ENCODE results near the gene BICDL2.
A peak's percentile ranks its signal among the peaks of the same experiment; 100 is the strongest.

Gene BICDL2

GRCh38 chr16:3008690-3009037, 28.1 kb downstream of the BICDL2 start:
- no peak for DNase-seq

GRCh38 chr16:3007957-3008689, 28.6 kb downstream of the BICDL2 start:
- DNase-seq: peak; percentile 42

- no peak for DNase-seq
Observed at GRCh38 chr16:3007059-3007956, 29.4 kb downstream of the BICDL2 start.

- peak; percentile 6 for DNase-seq
Observed at GRCh38 chr16:3004781-3005284, 31.9 kb downstream of the BICDL2 start.

- peak; percentile 9 for DNase-seq
Observed at GRCh38 chr16:3004319-3004718, 32.4 kb downstream of the BICDL2 start.

- DNase-seq: peak; percentile 99
Observed at GRCh38 chr16:3003582-3004270, 33.0 kb downstream of the BICDL2 start.

- no peak for DNase-seq
Observed at GRCh38 chr16:3001316-3001715, 35.4 kb downstream of the BICDL2 start.

GRCh38 chr16:3000540-3000939, 36.2 kb downstream of the BICDL2 start:
- DNase-seq: no peak

GRCh38 chr16:2999929-3000328, 36.8 kb downstream of the BICDL2 start:
- no peak for DNase-seq

- DNase-seq: no peak
Observed at GRCh38 chr16:2996298-2996697, 40.4 kb downstream of the BICDL2 start.

GRCh38 chr16:2992383-2993081, 44.2 kb downstream of the BICDL2 start:
- no peak for DNase-seq

- no peak for DNase-seq
Observed at GRCh38 chr16:2991566-2992261, 45.0 kb downstream of the BICDL2 start.

- DNase-seq: no peak
Observed at GRCh38 chr16:2990891-2991290, 45.9 kb downstream of the BICDL2 start.

- no peak for DNase-seq
Observed at GRCh38 chr16:2988590-2989099, 48.1 kb downstream of the BICDL2 start.

GRCh38 chr16:2987833-2988232, 48.9 kb downstream of the BICDL2 start:
- no peak for DNase-seq

- DNase-seq: no peak
Observed at GRCh38 chr16:2987286-2987685, 49.5 kb downstream of the BICDL2 start.

GRCh38 chr16:2986623-2987188, 50.0 kb downstream of the BICDL2 start:
- no peak for DNase-seq

GRCh38 chr16:2985893-2986355, 50.8 kb downstream of the BICDL2 start:
- DNase-seq: no peak

GRCh38 chr16:2985462-2985861, 51.3 kb downstream of the BICDL2 start:
- DNase-seq: no peak

GRCh38 chr16:2983706-2984136, 53.0 kb downstream of the BICDL2 start:
- peak; percentile 76 for DNase-seq

- DNase-seq: no peak
Observed at GRCh38 chr16:2982402-2982801, 54.3 kb downstream of the BICDL2 start.
